HepG2 (cell line): ENCODE results near the gene COA3. TPM values are rescaled to one million over a fixed set of nuclear protein-coding genes. Genes with fewer than 3 reads are reported as not detected.

Experiments used
- ARNT2 ChIP-seq: sonication (generic); formaldehyde crosslinking; IDR thresholded peaks from 2 replicates; pipeline ENCODE4 v1.8.0; 2022; ENCODE audit warnings: mild to moderate bottlenecking, low read depth, missing genetic modification reagents, moderate library complexity
- ELF4 ChIP-seq: sonication (generic); formaldehyde crosslinking; IDR thresholded peaks from 2 replicates; pipeline ENCODE4 v1.5.0; 2020; ENCODE audit warnings: missing genetic modification reagents, mild to moderate bottlenecking, moderate library complexity, borderline replicate concordance
- EZH2 ChIP-seq: conservative IDR thresholded peaks from 2 replicates; pipeline ENCODE4 v1.6.1; 2012; ENCODE audit warnings: mild to moderate bottlenecking, low read depth, low read length, moderate library complexity
- FOXA3 ChIP-seq: IDR thresholded peaks from 2 replicates; pipeline ENCODE4 v1.6.1; 2016; ENCODE audit warnings: missing genetic modification reagents, missing compliant biosample characterization
- KLF11 ChIP-seq: IDR thresholded peaks from 2 replicates; pipeline ENCODE4 v1.6.1; 2016; ENCODE audit warnings: missing compliant biosample characterization
- MEF2D ChIP-seq: sonication (generic); formaldehyde crosslinking; IDR thresholded peaks from 2 replicates; pipeline ENCODE4 v1.5.1; 2020; ENCODE audit warnings: mild to moderate bottlenecking, missing genetic modification reagents
- MYC ChIP-seq: sonication (generic); formaldehyde crosslinking; IDR thresholded peaks from 2 replicates; pipeline ENCODE4 v1.9.0; 2021; ENCODE audit warnings: missing genetic modification reagents, borderline replicate concordance
- SMAD1 ChIP-seq: sonication (generic); formaldehyde crosslinking; IDR thresholded peaks from 2 replicates; pipeline ENCODE4 v1.4.0; 2020; ENCODE audit warnings: missing genetic modification reagents, low read depth, mild to moderate bottlenecking, borderline replicate concordance
- SNAI1 ChIP-seq: sonication (generic); formaldehyde crosslinking; IDR thresholded peaks from 2 replicates; pipeline ENCODE4 v1.5.0; 2020; ENCODE audit warnings: mild to moderate bottlenecking, missing genetic modification reagents, borderline replicate concordance
- U2AF1 ChIP-seq: fragments of 200-400 bp; formaldehyde crosslinking; optimal IDR thresholded peaks from 2 replicates; pipeline ENCODE3; 2017; ENCODE audit warnings: mild to moderate bottlenecking, low read depth, low read length
- ZNF17 ChIP-seq: sonication (generic); formaldehyde crosslinking; IDR thresholded peaks from 2 replicates; pipeline ENCODE4 v1.5.0; 2020; ENCODE audit warnings: mild to moderate bottlenecking, missing genetic modification reagents
- ZNF3 ChIP-seq: IDR thresholded peaks from 2 replicates; pipeline ENCODE4 v1.7.0; 2017; ENCODE audit warnings: inconsistent platforms
- ZNF775 ChIP-seq: sonication (generic); formaldehyde crosslinking; IDR thresholded peaks from 2 replicates; pipeline ENCODE4 v1.4.0; 2020; ENCODE audit warnings: missing genetic modification reagents, mild to moderate bottlenecking, moderate library complexity, borderline replicate concordance
- ZNF790 ChIP-seq: sonication (generic); formaldehyde crosslinking; IDR thresholded peaks from 2 replicates; pipeline ENCODE4 v1.8.0; 2022; ENCODE audit warnings: missing genetic modification reagents, mild to moderate bottlenecking, borderline replicate concordance
- polyA plus RNA-seq, 8 experiments: library from polyadenylated mRNA; depleted of rRNA in 3 of 8; stranded (reverse) in 7 of 8; unstranded in 1 of 8; fragments of >200 nt; fragmentation: Illumina TruSeq in 4 of 8; extraction: Trizol in 4 of 8; gene quantifications; 2 replicates each; pipeline versions ENCODE4 v1.2.1 to v1.2.3, GENCODE V29; 2011 to 2016; ENCODE audit warnings: low read depth in 4 of 8, missing spikeins in 1 of 8, mixed read lengths in 1 of 8; ENCODE audit not compliant: insufficient read depth in 1 of 8
- total RNA-seq, 5 experiments: library from RNA; depleted of rRNA; stranded (reverse); fragments of >200 nt; fragmentation: Illumina TruSeq; extraction: Trizol; gene quantifications; 2 replicates each; pipeline ENCODE4 v1.2.3, GENCODE V29; 2016; ENCODE audit warnings: low read depth in 1 of 5
- TF ChIP-seq, protein P1 (sequence below): sonication (generic); formaldehyde crosslinking; IDR thresholded peaks from 2 replicates; pipeline ENCODE4 v1.5.0; 2020; ENCODE audit warnings: mild to moderate bottlenecking, missing genetic modification reagents, borderline replicate concordance
- TF ChIP-seq, protein P2 (sequence below): IDR thresholded peaks from 2 replicates; pipeline ENCODE4 v1.6.1; 2012; ENCODE audit warnings: low read length, improper control_type of control experiment
- TF ChIP-seq, protein P3 (sequence below): sonication (generic); formaldehyde crosslinking; IDR thresholded peaks from 2 replicates; pipeline ENCODE4 v1.5.0; 2020; ENCODE audit warnings: mild to moderate bottlenecking, low read depth, missing genetic modification reagents, borderline replicate concordance

The COA3 gene
- total and polyA plus RNA-seq, 2 of the 13 experiments (the other 11 are each of a cell fraction or from before 2014, with no cell fraction given) = 133 to 202 TPM

DNA sequence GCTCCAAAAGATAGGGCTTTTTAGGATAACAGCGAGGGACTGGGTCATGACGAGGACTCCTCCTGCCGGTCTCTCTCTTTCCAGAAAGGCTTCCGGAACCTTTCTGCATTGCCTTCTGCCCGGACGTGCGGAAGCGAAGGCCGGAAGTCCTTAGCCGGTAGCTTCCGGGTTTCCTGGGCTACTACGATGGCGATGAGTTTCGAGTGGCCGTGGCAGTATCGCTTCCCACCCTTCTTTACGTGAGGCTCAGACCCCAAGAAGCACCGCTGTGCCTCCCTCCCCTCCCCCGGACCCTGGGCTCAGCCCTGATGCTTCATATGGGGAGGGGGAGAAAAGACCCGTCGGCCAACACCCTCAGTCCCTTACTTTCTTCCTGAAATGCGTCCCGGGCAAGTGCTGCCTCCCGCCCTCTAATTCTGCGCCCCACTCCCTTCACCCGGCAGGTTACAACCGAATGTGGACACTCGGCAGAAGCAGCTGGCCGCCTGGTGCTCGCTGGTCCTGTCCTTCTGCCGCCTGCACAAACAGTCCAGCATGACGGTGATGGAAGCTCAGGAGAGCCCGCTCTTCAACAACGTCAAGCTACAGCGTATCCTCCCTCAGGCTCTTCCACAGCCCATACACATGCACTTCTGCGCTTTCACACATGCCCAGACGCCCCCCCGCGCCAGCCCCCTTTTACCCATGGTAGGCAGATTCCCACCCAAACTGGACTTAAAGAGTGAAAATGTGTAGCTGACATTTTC is 25.0 kb downstream of the COA3 start, which contains the start of gene VPS25 (continued):
- TF ChIP-seq, protein P1, sequence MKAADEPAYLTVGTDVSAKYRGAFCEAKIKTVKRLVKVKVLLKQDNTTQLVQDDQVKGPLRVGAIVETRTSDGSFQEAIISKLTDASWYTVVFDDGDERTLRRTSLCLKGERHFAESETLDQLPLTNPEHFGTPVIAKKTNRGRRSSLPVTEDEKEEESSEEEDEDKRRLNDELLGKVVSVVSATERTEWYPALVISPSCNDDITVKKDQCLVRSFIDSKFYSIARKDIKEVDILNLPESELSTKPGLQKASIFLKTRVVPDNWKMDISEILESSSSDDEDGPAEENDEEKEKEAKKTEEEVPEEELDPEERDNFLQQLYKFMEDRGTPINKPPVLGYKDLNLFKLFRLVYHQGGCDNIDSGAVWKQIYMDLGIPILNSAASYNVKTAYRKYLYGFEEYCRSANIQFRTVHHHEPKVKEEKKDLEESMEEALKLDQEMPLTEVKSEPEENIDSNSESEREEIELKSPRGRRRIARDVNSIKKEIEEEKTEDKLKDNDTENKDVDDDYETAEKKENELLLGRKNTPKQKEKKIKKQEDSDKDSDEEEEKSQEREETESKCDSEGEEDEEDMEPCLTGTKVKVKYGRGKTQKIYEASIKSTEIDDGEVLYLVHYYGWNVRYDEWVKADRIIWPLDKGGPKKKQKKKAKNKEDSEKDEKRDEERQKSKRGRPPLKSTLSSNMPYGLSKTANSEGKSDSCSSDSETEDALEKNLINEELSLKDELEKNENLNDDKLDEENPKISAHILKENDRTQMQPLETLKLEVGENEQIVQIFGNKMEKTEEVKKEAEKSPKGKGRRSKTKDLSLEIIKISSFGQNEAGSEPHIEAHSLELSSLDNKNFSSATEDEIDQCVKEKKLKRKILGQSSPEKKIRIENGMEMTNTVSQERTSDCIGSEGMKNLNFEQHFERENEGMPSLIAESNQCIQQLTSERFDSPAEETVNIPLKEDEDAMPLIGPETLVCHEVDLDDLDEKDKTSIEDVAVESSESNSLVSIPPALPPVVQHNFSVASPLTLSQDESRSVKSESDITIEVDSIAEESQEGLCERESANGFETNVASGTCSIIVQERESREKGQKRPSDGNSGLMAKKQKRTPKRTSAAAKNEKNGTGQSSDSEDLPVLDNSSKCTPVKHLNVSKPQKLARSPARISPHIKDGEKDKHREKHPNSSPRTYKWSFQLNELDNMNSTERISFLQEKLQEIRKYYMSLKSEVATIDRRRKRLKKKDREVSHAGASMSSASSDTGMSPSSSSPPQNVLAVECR = peak; percentile 95
- TF ChIP-seq FOXA3 (peak; percentile 69; the same call in 1 of the 2 replicates), ZNF790 (no peak), KLF11 (CRISPR knock-in tag) (peak; percentile 98), ZNF3 (CRISPR knock-in tag) (no peak), MYC (CRISPR knock-in tag) (peak; percentile 76), MEF2D (CRISPR knock-in tag) (peak; percentile 81; the same call in 1 of the 2 replicates), SNAI1 (CRISPR knock-in tag) (no peak), ELF4 (CRISPR knock-in tag) (peak; percentile 99), ARNT2 (CRISPR knock-in tag) (no peak; the same call in 1 of the 2 replicates), ZNF775 (CRISPR knock-in tag) (no peak), U2AF1 (no peak), EZH2 (no peak), ZNF17 (no peak), SMAD1 (CRISPR knock-in tag) (peak; percentile 55; the same call in 1 of the 2 replicates)
- TF ChIP-seq, protein P2, sequence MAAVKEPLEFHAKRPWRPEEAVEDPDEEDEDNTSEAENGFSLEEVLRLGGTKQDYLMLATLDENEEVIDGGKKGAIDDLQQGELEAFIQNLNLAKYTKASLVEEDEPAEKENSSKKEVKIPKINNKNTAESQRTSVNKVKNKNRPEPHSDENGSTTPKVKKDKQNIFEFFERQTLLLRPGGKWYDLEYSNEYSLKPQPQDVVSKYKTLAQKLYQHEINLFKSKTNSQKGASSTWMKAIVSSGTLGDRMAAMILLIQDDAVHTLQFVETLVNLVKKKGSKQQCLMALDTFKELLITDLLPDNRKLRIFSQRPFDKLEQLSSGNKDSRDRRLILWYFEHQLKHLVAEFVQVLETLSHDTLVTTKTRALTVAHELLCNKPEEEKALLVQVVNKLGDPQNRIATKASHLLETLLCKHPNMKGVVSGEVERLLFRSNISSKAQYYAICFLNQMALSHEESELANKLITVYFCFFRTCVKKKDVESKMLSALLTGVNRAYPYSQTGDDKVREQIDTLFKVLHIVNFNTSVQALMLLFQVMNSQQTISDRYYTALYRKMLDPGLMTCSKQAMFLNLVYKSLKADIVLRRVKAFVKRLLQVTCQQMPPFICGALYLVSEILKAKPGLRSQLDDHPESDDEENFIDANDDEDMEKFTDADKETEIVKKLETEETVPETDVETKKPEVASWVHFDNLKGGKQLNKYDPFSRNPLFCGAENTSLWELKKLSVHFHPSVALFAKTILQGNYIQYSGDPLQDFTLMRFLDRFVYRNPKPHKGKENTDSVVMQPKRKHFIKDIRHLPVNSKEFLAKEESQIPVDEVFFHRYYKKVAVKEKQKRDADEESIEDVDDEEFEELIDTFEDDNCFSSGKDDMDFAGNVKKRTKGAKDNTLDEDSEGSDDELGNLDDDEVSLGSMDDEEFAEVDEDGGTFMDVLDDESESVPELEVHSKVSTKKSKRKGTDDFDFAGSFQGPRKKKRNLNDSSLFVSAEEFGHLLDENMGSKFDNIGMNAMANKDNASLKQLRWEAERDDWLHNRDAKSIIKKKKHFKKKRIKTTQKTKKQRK = no peak
- TF ChIP-seq, protein P3, sequence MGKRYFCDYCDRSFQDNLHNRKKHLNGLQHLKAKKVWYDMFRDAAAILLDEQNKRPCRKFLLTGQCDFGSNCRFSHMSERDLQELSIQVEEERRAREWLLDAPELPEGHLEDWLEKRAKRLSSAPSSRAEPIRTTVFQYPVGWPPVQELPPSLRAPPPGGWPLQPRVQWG (CRISPR knock-in tag) = no peak
